GM12878 (cell line): ENCODE measurements around the gene DNAJC16. TPM values are rescaled to one million over a fixed set of nuclear protein-coding genes. Genes with fewer than 3 reads are reported as not detected.

Source experiments
- ATAC-seq: fragments of 200-7000 bp; cut with Tn5 transposase; 3 replicates; pipeline ENCODE4 v1.9.1; 2020; ENCODE audit warnings: mild to moderate bottlenecking, moderate library complexity
- BruUV-seq: library from RNA; stranded (reverse); fragments of 400-500 nt; replicated peaks from 2 replicates; lab custom pipeline; 2021; lab: Mats Ljungman, UMichigan
- CTCF ChIA-PET: fragments of 300-600 bp; sonication (Branson Sonifier 250); formaldehyde crosslinking; extraction: SDS; loops from one replicate; lab custom pipeline; 2021; ENCODE audit warnings: inconsistent platforms; lab: Yijun Ruan, JAX
- POLR2A ChIA-PET: fragments of 350-600 bp; formaldehyde crosslinking; extraction: SDS; loops from one replicate; lab custom pipeline; 2021; ENCODE audit warnings: inconsistent platforms; lab: Charles Lee
- RAD21 ChIA-PET: fragments of 300-600 bp; sonication (Branson Sonifier 250); formaldehyde crosslinking; loops from one replicate; lab custom pipeline; 2023; ENCODE audit warnings: antibody characterized with exemption; ENCODE audit not compliant: unreplicated experiment; lab: Charles Lee
- SMC1A ChIA-PET: fragments of 300-600 bp; sonication (Branson Sonifier 250); formaldehyde crosslinking; loops from one replicate; lab custom pipeline; 2023; ENCODE audit not compliant: unreplicated experiment, uncharacterized antibody; lab: Charles Lee
- DNase-seq: peaks from one replicate; pipeline ENCODE4 v3.0.0-alpha.2; 2011; ENCODE audit warnings: low read depth, low spot score
- FAIRE-seq: peaks from 3 replicates; lab custom pipeline; 2011; peaks lifted over from hg19 to GRCh38; lab: Jason Lieb, UNC
- H2AFZ ChIP-seq: 2 replicates; pipeline ENCODE4 v1.6.0; 2011; ENCODE audit warnings: low read depth, low read length, control low read depth; ENCODE audit not compliant: control insufficient read depth
- H3K27ac ChIP-seq: 2 replicates; pipeline ENCODE4 v1.5.1; 2011; ENCODE audit warnings: control low read depth; ENCODE audit not compliant: control insufficient read depth, insufficient read depth
- H3K27me3 ChIP-seq, 2 experiments: replicated peaks in 1 of 2; 2 replicates each; pipeline versions ENCODE4 v1.6.0 to v1.6.1; 2011; ENCODE audit warnings: low read length in 1 of 2; ENCODE audit not compliant: control insufficient read depth in 2 of 2, insufficient read depth in 2 of 2
- H3K36me3 ChIP-seq, 2 experiments: 2 replicates each; pipeline ENCODE4 v1.5.1; 2011; ENCODE audit warnings: low read length in 1 of 2; ENCODE audit not compliant: control insufficient read depth in 2 of 2, insufficient read depth in 2 of 2
- H3K4me1 ChIP-seq: 2 replicates; pipeline ENCODE4 v1.6.1; 2011; ENCODE audit warnings: mild to moderate bottlenecking, low read length, moderate library complexity, mixed read lengths; ENCODE audit not compliant: control insufficient read depth, insufficient read depth
- H3K4me2 ChIP-seq: 2 replicates; pipeline ENCODE4 v1.6.0; 2011; ENCODE audit warnings: control low read depth; ENCODE audit not compliant: control insufficient read depth, insufficient read depth
- H3K4me3 ChIP-seq: fragments of 200-600 bp; sonication (generic); 2 replicates; pipeline ENCODE4 v1.5.1; 2016
- H3K79me2 ChIP-seq: 2 replicates; pipeline ENCODE4 v1.6.0; 2011; ENCODE audit warnings: low read length; ENCODE audit not compliant: control insufficient read depth, insufficient read depth
- H3K9ac ChIP-seq: 2 replicates; pipeline ENCODE4 v1.8.0; 2011; ENCODE audit warnings: low read length, control low read depth, mixed read lengths; ENCODE audit not compliant: control insufficient read depth, insufficient read depth
- H3K9me3 ChIP-seq: replicated peaks from 3 replicates; pipeline ENCODE4 v1.5.1; 2011; ENCODE audit warnings: mild to moderate bottlenecking, low read length; ENCODE audit not compliant: control insufficient read depth, insufficient read depth
- H4K20me1 ChIP-seq: 2 replicates; pipeline ENCODE4 v1.6.0; 2011; ENCODE audit not compliant: control insufficient read depth, insufficient read depth
- BACH1 ChIP-seq: fragments of 450-650 bp; IDR thresholded peaks from 2 replicates; pipeline ENCODE4 v1.6.1; 2017; ENCODE audit warnings: mild to moderate bottlenecking, borderline replicate concordance
- BCLAF1 ChIP-seq: fragments of 450-650 bp; IDR thresholded peaks from 2 replicates; pipeline ENCODE4 v1.6.1; 2017; ENCODE audit warnings: antibody characterized with exemption, mild to moderate bottlenecking, moderate library complexity
- BMI1 ChIP-seq: fragments of 450-650 bp; IDR thresholded peaks from 2 replicates; pipeline ENCODE4 v1.6.1; 2016; ENCODE audit warnings: mild to moderate bottlenecking, moderate library complexity, borderline replicate concordance
- CBX5 ChIP-seq: sonication (generic); IDR thresholded peaks from 2 replicates; pipeline ENCODE4 v1.6.1; 2016; ENCODE audit warnings: low read depth, moderate library complexity, mild to moderate bottlenecking, inconsistent platforms
- CREB1 ChIP-seq: IDR thresholded peaks from 2 replicates; pipeline ENCODE4 v1.6.1; 2012; ENCODE audit warnings: low read depth, mild to moderate bottlenecking, inconsistent platforms
- ETV6 ChIP-seq, 2 experiments: fragments of 450-650 bp in 1 of 2; IDR thresholded peaks in 1 of 2; conservative IDR thresholded peaks in 1 of 2; 2 replicates each; pipeline ENCODE4 v1.6.1; 2014; ENCODE audit warnings: antibody characterized with exemption in 1 of 2, borderline replicate concordance in 1 of 2, low read depth in 1 of 2, mild to moderate bottlenecking in 1 of 2, moderate library complexity in 1 of 2
- GABPA ChIP-seq: IDR thresholded peaks from 2 replicates; pipeline ENCODE4 v1.6.1; 2014; ENCODE audit warnings: antibody characterized with exemption, low read depth, mild to moderate bottlenecking, inconsistent platforms
- KLF5 ChIP-seq: fragments of 450-650 bp; IDR thresholded peaks from 2 replicates; pipeline ENCODE4 v1.6.1; 2014; ENCODE audit warnings: mild to moderate bottlenecking; ENCODE audit not compliant: partially characterized antibody
- MYC ChIP-seq: IDR thresholded peaks from 2 replicates; pipeline ENCODE4 v1.6.1; 2011; ENCODE audit warnings: mild to moderate bottlenecking, low read length, moderate library complexity, inconsistent platforms; ENCODE audit not compliant: insufficient read depth, insufficient replicate concordance, insufficient read length, severe bottlenecking
- NBN ChIP-seq: fragments of 450-650 bp; IDR thresholded peaks from 2 replicates; pipeline ENCODE4 v1.6.1; 2016
- NFYB ChIP-seq: IDR thresholded peaks from 2 replicates; pipeline ENCODE4 v1.6.1; 2011; ENCODE audit warnings: low read depth, mild to moderate bottlenecking, low read length, improper control_type of control experiment, moderate library complexity; ENCODE audit not compliant: insufficient read depth
- POLR2AphosphoS2 ChIP-seq: IDR thresholded peaks from 2 replicates; pipeline ENCODE4 v1.6.1; 2011; ENCODE audit warnings: low read depth, mild to moderate bottlenecking, low read length, improper control_type of control experiment, moderate library complexity
- RB1 ChIP-seq: fragments of 450-650 bp; formaldehyde crosslinking; IDR thresholded peaks from 2 replicates; pipeline ENCODE4 v1.6.1; 2017; ENCODE audit warnings: mild to moderate bottlenecking, borderline replicate concordance
- SIN3A ChIP-seq: IDR thresholded peaks from 2 replicates; pipeline ENCODE4 v1.6.1; 2012; ENCODE audit warnings: low read depth, low read length, improper control_type of control experiment
- SKIL ChIP-seq: fragments of 450-650 bp; IDR thresholded peaks from 2 replicates; pipeline ENCODE4 v1.6.1; 2017; ENCODE audit warnings: mild to moderate bottlenecking, low read depth, inconsistent platforms; ENCODE audit not compliant: poor library complexity, severe bottlenecking
- USF2 ChIP-seq: IDR thresholded peaks from 2 replicates; pipeline ENCODE4 v1.6.1; 2011; ENCODE audit warnings: low read depth, low read length, improper control_type of control experiment, borderline replicate concordance
- WGBS: methylation state at CpG from one replicate; pipeline ENCODE4 v1.1.6; 2016; ENCODE audit warnings: low lambda C conversion rate; ENCODE audit not compliant: insufficient replicate concordance, insufficient coverage; ENCODE audit errors: missing lambda C conversion rate; 5-methylcytosine and 5-hydroxymethylcytosine counted together
- in situ Hi-C: fragments of 300-500 bp; cut with MboI; formaldehyde crosslinking; loops from 9 replicates; pipeline ENCODE4 v1.14.3; 2018; ENCODE audit warnings: mixed read lengths
- intact Hi-C: fragments of 100-400 bp; cut with micrococcal nuclease; formaldehyde crosslinking; loops from one replicate; pipeline ENCODE4 v1.14.2; 2022; ENCODE audit not compliant: unreplicated experiment
- polyA plus RNA-seq, 11 experiments: library from polyadenylated mRNA; depleted of rRNA in 4 of 11; unstranded in 6 of 11; stranded (reverse) in 5 of 11; fragments of >200 nt; fragmentation: Nextera tagmentation in 4 of 11; fragmentation: Illumina TruSeq in 1 of 11; extraction: Ambion mirVana in 4 of 11; extraction: Trizol in 1 of 11; gene quantifications; 1 replicate in 1 of 11; 2 replicates in 10 of 11; pipeline versions ENCODE4 v1.2.1 to v1.2.3, GENCODE V29; 2011 to 2016; ENCODE audit warnings: inconsistent platforms in 2 of 11, missing spikeins in 2 of 11, low read depth in 1 of 11
- total RNA-seq, 4 experiments: library from RNA; depleted of rRNA in 3 of 4; stranded (reverse); fragments of >200 nt in 3 of 4; fragmentation: Illumina TruSeq in 1 of 4; extraction: Trizol in 1 of 4; gene quantifications; 2 replicates each; pipeline versions ENCODE4 v1.2.1 to v1.2.3, GENCODE V29; 2013 to 2021

DNAJC16 gene
- total and polyA plus RNA-seq, 10 of the 15 experiments (the other 5 are each of a cell fraction or from before 2014, with no cell fraction given) = 2.4 to 12.7 (median 7.8) TPM

GRCh38 chr1:15538771-15539170 lies 12.1 kb downstream of the DNAJC16 start:
- H3K4me3 ChIP-seq = no peak overlapping the region
- no peaks in the 10 kb centered on the region for H3K27me3 ChIP-seq
- TF ChIP-seq POLR2AphosphoS2 (no peak), KLF5 (no peak), GABPA (no peak), RB1 (no peak), NFYB (no peak), BCLAF1 (no peak), BACH1 (no peak), SKIL (no peak), BMI1 (no peak), SIN3A (no peak), USF2 (no peak), MYC (no peak), CBX5 (no peak), NBN (no peak), ETV6 (conservative IDR thresholded peaks at IDR 0.05 in 1 of 2, IDR thresholded peaks at IDR 0.05 in 1 of 2; ENCODE audit: borderline replicate concordance in 1 of 2, low read depth in 1 of 2) (no peak), CREB1 (no peak)
- TF ChIP-seq, all 136 proteins: peak for 0
- Histone ChIP-seq H3K4me1 (no peaks in the 10 kb centered on the region), H3K79me2 (no peaks in the 10 kb centered on the region), H3K9ac (no peak overlapping the region), H3K36me3 (peaks cover 0 to 28% of the 10 kb centered on the region in 2 experiments; a peak in 3 of 4 replicates), H3K9me3 (no peaks in the 10 kb centered on the region), H4K20me1 (no peaks in the 10 kb centered on the region), H3K4me2 (no peak overlapping the region), H2AFZ (no peak overlapping the region), H3K27ac (no peak overlapping the region)
- 98% methylated on average over 6 of the region's 6 CpGs for WGBS
- no TSS peak for BruUV-seq
- ChIA-PET POLR2A (no interaction called here), CTCF (no interaction called here), RAD21 (no interaction called here), SMC1A (no interaction called here)
- ATAC-seq = no peak
- in situ Hi-C loops = no loop called here
- intact Hi-C loops = no loop called here
- FAIRE-seq = no peak
- no peak for DNase-seq
